Loucy (cell line): ENCODE results near the gene CD27.

ENCODE experiments used
- EZH2phosphoT487 ChIP-seq: fragments of 200-600 bp; IDR thresholded peaks from 2 replicates; pipeline ENCODE4 v1.6.1; 2018; ENCODE audit warnings: antibody characterized with exemption, mild to moderate bottlenecking, moderate library complexity, borderline replicate concordance
- TF ChIP-seq, protein P1 (sequence below): fragments of 200-600 bp; sonication (generic); conservative IDR thresholded peaks from 2 replicates; pipeline ENCODE4 v1.5.1; 2014; ENCODE audit warnings: mild to moderate bottlenecking, antibody characterized with exemption, low read length

DNA sequence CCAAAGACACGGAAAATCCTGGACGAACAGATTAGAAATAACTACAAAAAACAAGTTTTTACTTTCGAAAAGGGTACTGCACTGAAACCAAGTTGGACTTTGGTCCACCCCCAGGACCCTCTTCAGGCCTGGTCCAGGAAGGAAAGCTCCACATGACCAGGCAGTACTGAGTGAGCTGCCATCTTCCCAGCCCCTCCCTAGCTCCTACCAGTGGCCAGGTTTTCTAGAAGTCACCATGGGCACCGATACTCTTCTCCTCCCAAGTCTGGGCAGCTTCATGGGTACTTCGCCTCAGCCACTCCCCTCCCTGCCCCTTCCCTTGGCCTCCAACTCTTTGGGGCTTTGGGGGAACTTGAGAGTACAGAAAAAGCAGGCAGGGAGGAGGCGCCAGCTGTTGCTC, 19.1 kb downstream of the CD27 start:
- TF ChIP-seq, protein P1, sequence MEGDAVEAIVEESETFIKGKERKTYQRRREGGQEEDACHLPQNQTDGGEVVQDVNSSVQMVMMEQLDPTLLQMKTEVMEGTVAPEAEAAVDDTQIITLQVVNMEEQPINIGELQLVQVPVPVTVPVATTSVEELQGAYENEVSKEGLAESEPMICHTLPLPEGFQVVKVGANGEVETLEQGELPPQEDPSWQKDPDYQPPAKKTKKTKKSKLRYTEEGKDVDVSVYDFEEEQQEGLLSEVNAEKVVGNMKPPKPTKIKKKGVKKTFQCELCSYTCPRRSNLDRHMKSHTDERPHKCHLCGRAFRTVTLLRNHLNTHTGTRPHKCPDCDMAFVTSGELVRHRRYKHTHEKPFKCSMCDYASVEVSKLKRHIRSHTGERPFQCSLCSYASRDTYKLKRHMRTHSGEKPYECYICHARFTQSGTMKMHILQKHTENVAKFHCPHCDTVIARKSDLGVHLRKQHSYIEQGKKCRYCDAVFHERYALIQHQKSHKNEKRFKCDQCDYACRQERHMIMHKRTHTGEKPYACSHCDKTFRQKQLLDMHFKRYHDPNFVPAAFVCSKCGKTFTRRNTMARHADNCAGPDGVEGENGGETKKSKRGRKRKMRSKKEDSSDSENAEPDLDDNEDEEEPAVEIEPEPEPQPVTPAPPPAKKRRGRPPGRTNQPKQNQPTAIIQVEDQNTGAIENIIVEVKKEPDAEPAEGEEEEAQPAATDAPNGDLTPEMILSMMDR, result no peak
- no peak for TF ChIP-seq EZH2phosphoT487
